ENCODE data around the gene RNF220.
"Not testable (repeated sequence)": the region's sequence is repeated elsewhere in the genome, so short reads cannot be mapped to it uniquely, and the experiment has no call there.

Gene RNF220

DNA sequence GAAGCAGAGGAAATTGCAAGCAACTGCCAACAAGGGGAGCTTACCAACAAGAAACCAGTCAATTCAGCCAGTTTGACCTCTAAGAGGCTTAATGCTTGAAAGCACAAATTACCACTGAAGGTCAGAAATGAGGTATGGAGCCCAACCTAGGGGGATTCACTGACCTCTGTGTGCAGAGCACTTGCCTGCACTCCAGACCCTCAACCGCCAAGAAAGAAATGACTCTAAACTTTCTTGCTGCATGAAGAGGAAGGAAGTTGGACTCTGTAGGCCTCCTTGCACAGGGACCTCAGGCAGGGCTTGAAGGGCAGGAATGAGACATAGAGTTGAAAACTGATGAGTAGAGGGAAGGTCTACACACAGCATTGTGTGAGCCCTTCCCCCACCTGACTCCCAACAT lies 279.5 kb downstream of the RNF220 start:
- no peak for FAIRE-seq

DNA sequence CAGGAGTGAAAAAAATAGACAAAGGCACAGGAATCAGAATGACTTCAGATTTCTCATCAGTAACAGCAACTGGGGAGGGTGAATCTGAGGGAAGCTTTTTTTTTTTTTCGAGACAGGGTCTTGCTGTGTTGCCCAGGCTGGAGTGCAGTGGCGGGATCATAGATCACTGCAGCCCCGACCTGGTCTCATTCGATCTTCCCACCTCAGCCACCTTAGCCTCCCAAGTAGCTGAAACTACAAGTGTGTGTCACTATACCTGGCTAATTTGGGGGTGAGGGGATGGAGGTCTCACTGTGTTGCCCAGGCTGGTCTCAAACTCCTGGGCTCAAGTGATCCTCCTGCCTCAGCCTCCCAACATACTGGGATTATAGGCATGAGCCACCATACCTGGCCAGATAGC lies 280.2 kb downstream of the RNF220 start:
- FAIRE-seq: no peak

DNA sequence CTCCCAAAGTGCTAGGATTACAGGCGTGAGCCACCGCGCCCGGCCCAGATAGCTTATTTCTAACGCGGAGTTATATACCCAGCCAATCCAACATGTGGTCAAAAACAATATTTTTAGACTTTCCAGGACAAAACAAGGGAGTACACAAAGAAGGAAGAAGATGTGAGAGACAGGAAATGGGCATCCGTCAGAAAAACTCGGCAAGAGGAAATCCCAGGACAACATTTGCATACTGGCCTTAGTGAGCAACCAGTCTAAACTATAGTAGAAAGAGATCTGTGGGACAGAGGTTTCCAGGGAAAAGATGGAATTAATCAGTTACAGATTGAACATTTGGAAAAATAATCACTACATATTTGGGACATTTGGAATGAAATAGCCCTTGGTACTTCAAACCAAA lies 280.8 kb downstream of the RNF220 start:
- FAIRE-seq: no peak

DNA sequence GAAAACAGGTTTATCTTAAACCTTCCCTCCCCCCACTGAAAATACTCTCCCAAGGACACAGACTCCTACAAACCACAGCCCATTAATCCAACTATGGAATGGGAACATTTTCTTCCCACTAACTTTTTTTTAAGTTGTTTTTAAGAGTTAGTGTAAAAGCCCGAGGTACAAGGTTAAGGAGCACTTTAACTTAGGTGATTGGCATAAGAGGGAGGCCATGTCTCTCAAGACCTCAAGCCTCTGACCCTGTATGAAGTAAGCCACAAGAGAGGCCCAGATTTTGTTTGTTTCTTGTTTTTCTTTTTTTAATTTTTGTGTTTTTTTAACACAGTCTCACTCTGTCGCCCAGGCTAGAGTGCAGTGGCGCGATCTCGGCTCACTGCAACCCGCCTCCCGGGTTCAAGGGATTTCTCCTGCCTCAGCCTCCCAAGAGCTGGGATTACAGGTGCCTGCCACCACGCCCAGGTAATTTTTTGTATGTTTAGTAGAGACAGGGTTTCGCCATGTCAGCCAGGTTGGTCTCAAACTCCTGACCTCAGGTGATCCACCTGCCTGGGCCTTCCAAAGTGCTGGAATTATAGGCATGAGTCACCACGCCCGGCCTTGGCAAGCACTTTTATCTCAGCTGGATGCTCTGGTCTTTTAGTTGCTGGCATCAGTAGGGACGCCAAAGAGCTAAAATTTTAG lies 283.8 kb downstream of the RNF220 start:
- FAIRE-seq: no peak

DNA sequence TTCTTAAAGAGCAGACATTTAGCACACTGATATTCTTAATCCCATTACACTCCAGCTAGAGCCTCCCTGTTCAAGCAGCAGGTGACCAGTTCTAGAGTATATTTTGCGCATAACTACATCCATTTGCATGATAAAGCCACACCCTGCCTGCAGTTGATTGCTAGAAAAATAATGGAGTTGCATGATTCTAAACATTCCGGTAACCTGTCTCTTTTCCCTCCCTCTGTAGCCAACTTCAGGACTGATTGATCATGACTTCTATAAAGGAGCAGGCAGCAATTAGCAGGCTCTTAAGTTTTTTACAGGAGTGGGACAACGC lies 284.4 kb downstream of the RNF220 start:
- no peak for FAIRE-seq

DNA sequence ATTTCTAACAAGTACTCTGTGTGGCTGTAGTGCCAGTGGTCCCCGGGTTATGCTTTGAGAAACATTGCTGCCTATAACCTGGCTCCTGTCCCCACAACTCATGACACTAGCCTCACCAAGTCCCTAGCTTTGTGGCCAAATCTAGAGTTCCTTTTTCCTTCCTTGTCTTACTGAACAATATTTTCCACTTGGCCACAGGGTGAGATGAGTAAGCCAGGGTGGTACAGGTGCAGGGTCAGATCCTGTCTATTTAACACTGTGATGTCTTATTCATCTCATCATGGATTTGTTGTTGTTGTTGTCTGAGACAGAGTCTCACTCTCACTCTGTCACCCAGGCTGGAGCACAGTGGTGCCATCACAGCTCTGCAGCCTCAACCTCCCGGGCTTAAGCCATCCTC lies 288.1 kb downstream of the RNF220 start:
- no peak for FAIRE-seq

DNA sequence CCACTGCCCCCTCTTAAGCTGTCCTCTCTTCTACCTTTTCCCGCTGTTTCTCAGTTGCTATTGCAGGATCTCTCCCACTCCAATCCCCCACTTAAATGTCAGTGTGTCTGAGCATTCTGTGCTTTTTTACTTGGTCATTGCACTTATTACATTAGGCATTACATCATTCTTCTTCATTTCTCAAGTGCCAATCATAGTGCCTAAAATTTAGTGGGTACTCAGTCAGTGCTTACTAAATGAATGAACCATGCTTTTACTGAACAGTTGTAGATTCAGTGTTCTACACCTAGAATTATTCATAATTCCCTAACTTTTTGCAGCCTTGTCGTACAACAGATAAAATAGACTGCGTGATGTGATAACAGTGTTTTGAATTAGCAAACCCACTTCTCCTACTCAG lies 288.8 kb downstream of the RNF220 start:
- no peak for FAIRE-seq

DNA sequence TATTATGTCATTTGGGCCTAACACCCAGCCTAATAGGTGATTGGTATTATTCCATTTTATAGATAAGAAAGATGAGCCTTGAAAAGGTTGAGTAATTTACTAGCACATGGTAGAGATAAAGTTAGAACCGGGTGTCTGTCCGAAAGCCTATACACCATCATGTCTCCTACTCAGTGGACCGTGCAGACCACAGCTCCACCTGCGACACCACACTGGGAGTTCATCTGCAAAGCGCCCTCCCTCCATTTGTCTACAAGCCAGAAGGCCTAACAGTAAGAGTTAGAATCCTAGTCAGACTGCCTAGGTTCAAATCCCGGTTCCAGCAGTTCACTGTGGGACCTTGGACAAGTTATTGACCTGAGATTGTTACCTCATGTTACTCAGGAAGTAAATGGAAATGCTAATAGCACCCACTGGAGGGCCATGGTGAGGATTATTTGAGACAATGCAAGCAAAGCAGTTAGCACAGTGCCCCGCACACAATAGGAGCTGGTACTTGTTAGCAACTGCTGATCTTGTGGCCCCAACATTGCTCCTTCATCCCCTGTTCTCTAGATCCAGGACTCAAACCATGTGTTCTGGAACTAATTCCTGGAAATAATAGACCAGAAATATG lies 289.9 kb downstream of the RNF220 start:
- no peak for FAIRE-seq

DNA sequence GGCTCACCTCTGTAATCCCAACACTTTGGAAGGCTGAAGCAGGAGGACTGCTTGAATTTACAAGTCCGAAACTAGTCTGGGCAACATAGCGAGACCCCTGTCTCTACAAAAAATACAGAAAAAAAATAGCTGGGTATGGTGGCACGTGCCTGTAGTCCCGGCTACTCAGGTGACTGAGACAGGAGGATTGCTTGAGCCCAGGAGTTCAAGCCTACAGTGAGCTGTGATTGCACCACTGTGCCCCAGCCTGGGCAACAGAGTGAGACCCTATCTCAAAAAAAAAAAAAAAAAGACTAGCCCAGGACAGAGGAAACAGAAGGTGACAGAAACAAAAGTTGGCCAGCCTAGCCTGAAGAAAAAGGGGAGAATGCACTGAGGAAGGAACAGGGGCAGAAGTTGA lies 290.6 kb downstream of the RNF220 start:
- no peak for FAIRE-seq

DNA sequence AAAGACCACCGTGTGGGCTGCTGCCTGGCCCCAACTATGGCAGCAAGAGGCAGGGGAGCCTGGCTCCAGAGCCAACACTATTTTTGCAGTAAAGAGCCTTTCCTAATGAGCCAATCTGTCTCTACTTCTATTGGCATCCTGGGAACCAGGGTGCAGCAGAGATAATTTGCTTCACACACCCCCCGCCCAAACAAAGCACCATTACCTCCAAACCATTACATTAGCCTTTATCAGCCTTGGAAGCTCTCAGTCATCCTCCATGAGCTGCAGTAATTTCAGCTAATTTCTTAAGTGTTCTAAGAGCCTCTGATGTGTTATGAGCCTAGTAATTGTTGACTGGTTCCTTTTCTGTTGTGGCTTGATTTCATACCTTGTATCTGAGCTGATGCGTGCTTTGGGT lies 291.0 kb downstream of the RNF220 start:
- FAIRE-seq: no peak

DNA sequence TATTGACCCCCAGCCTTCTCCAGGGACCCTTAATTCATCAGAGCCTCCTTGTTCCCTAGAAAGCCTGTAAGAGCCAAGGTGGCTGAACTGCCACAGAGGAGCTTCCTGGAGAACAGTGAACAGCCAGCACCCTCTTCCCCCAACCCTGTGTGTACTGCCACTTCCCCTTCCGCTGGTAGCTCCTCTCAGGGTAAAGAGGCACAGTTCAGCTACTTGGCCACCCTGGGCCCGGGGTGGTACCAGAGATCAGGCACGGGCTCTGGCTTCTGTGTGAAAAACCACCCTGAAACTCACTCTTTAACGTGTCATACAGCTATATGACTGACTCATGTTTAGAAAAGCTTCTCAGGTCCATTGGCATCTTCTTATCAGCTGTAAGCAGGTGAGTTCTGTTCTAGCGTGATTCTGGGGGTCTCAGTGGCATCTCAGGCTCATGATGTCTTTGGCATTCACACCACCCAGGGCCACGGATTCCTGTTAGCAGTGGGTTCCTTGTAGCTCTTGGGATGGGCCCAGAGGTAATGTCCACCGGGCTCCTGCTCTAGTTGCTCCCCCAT lies 291.8 kb downstream of the RNF220 start:
- FAIRE-seq: no peak

DNA sequence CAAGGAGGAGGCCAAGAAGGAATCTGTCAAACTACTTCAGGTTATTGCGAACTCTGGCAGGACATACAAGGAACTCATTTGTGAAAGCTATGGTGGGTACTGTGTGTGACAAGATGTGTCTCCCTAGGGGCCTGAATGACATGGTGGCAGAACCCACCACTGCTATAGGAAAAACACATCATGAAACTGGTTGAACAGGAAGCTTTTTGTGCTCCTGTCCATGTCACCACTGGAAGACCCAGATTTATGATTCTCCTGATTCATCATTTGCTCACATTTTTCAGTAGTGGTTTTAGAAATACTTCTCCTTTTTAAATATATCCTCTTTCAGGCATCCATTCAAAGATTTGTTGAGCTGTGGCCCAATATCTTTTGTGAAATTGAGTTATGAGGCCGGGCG lies 293.1 kb downstream of the RNF220 start:
- FAIRE-seq: no peak

DNA sequence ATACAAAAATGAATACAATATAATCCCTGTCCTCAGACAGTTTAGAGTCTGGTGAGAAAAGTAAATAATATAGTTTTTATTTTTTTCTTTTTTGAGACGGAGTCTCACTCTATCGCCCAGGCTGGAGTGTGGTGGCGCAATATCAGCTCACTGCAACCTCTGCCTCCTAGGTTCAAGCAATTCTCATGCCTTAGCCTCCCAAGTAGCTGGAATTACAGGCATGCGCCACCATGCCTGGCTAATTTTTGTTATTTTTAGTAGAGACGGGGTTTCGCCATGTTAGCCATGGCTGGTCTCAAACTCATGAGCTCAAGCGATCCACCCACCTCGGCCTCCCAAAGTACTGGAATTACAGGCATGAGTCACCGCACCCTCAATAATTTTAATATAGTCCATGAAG lies 294.3 kb downstream of the RNF220 start:
- not testable (repeated sequence) for FAIRE-seq

DNA sequence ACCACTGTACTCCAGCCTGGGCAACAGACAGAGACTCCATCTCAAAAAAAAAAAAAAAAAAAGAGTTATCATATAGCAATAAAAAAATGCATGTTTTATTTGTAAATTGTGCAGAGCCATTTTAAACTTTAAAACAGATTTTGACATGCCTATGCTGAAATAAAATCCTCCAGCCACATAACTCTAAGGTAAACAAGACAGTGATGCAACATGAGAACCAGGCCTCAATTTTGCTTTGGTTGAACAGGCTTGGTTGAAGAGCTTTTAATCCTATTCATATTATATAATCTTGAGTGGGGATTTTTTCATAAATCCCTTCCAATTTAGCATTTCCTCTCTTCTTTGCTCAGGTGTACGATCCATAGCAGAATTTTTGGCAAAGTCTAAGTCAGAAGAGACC lies 295.5 kb downstream of the RNF220 start:
- FAIRE-seq: no peak

DNA sequence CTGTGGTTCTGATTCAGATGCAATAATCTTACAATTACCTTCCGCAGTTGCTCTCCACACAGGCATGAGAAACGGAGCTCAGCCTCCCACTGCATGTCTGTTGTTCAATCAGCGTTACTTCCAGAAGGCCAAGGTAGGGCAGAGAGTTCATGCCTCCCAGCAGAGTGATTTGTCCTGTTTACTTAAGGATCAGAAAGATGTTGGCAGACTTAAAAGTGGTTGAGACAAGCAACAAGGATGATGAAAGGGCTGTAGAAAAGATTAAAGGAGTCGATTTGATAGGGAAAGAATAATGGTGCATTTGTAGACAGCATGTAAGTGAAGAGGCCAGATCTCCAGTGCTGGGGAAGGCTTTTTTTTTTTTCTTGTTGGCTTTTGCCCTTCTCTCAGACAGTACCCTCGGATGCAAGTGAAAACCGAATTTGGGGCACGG lies 296.1 kb downstream of the RNF220 start:
- no peak for FAIRE-seq

Data from endometrium (tissue), 2 donors.